Stimulated activated naive CD8-positive, alpha-beta T cell treated with anti-CD3 and anti-CD28 coated beads, Interleukin-15, Interleukin-2, amounts not matched to agents 100 ng/mL and 50 ng/mL, for 24 hours (primary cell): ENCODE data around the gene PDE4D.

ENCODE experiments used
- H3K27ac Mint-ChIP-seq: one replicate; pipeline ENCODE4 v1.8.0; 2021; ENCODE audit warnings: mild to moderate bottlenecking, mixed read lengths
- H3K27me3 Mint-ChIP-seq: one replicate; pipeline ENCODE4 v1.8.0; 2021; ENCODE audit warnings: mixed read lengths
- H3K36me3 Mint-ChIP-seq: one replicate; pipeline ENCODE4 v1.8.0; 2021; ENCODE audit warnings: low read depth, mixed read lengths
- H3K4me1 Mint-ChIP-seq: one replicate; pipeline ENCODE4 v1.8.0; 2021; ENCODE audit warnings: low read depth, mixed read lengths
- H3K4me3 Mint-ChIP-seq: one replicate; pipeline ENCODE4 v1.8.0; 2021; ENCODE audit warnings: mild to moderate bottlenecking, mixed read lengths
- H3K9me3 Mint-ChIP-seq: one replicate; pipeline ENCODE4 v1.8.0; 2021; ENCODE audit warnings: mixed read lengths

Gene PDE4D

GRCh38 chr5:59360130-59360555, 533.4 kb downstream of the PDE4D start:
- Mint-ChIP-seq H3K27me3 (no peaks in the 10 kb centered on the region), H3K9me3 (no peaks in the 10 kb centered on the region), H3K27ac (no peak overlapping the region), H3K4me1 (no peaks in the 10 kb centered on the region), H3K36me3 (no peaks in the 10 kb centered on the region), H3K4me3 (no peak overlapping the region)

- H3K4me3 Mint-ChIP-seq, result no peak overlapping the region
- no peaks in the 10 kb centered on the region for H3K36me3 Mint-ChIP-seq
These were observed 535.3 kb downstream of the PDE4D start for GRCh38 chr5:59358005-59358861.

GRCh38 chr5:59357381-59357977, 536.0 kb downstream of the PDE4D start:
- H3K9me3 Mint-ChIP-seq, result no peaks in the 10 kb centered on the region
- no peak overlapping the region for H3K4me3 Mint-ChIP-seq
- H3K4me1 Mint-ChIP-seq, result no peaks in the 10 kb centered on the region
- H3K27me3 Mint-ChIP-seq, result peaks cover 11% of the 10 kb centered on the region
- no peaks in the 10 kb centered on the region for H3K36me3 Mint-ChIP-seq
- H3K27ac Mint-ChIP-seq, result no peak overlapping the region

More at GRCh38 chr5:59358005-59358861, 535.3 kb downstream of the PDE4D start:
- Mint-ChIP-seq H3K4me1 (no peaks in the 10 kb centered on the region), H3K27me3 (peaks cover 3% of the 10 kb centered on the region), H3K9me3 (no peaks in the 10 kb centered on the region), H3K27ac (no peak overlapping the region)

GRCh38 chr5:59356813-59357380, 536.6 kb downstream of the PDE4D start:
- H3K27me3 Mint-ChIP-seq, result peaks cover 11% of the 10 kb centered on the region
- H3K4me3 Mint-ChIP-seq, result no peak overlapping the region
- no peak overlapping the region for H3K27ac Mint-ChIP-seq
- no peaks in the 10 kb centered on the region for H3K36me3 Mint-ChIP-seq
- H3K4me1 Mint-ChIP-seq, result no peaks in the 10 kb centered on the region
- H3K9me3 Mint-ChIP-seq, result no peaks in the 10 kb centered on the region

GRCh38 chr5:59354811-59355210, 538.7 kb downstream of the PDE4D start:
- no peaks in the 10 kb centered on the region for H3K36me3 Mint-ChIP-seq
- no peak overlapping the region for H3K4me3 Mint-ChIP-seq
- no peaks in the 10 kb centered on the region for H3K4me1 Mint-ChIP-seq
- H3K27me3 Mint-ChIP-seq, result peaks cover 11% of the 10 kb centered on the region
- H3K9me3 Mint-ChIP-seq, result no peaks in the 10 kb centered on the region
- H3K27ac Mint-ChIP-seq, result no peak overlapping the region

GRCh38 chr5:59354274-59354673, 539.3 kb downstream of the PDE4D start:
- Mint-ChIP-seq H3K4me1 (no peaks in the 10 kb centered on the region), H3K27me3 (peaks cover 11% of the 10 kb centered on the region), H3K4me3 (no peak overlapping the region)

GRCh38 chr5:59351076-59351794, 542.3 kb downstream of the PDE4D start:
- H3K4me1 Mint-ChIP-seq, result no peaks in the 10 kb centered on the region
- H3K27me3 Mint-ChIP-seq, result peaks cover 11% of the 10 kb centered on the region
- no peak overlapping the region for H3K4me3 Mint-ChIP-seq
- no peaks in the 10 kb centered on the region for H3K36me3 Mint-ChIP-seq
- H3K9me3 Mint-ChIP-seq, result no peaks in the 10 kb centered on the region
- H3K27ac Mint-ChIP-seq, result no peak overlapping the region

More at GRCh38 chr5:59354274-59354673, 539.3 kb downstream of the PDE4D start:
- H3K36me3 Mint-ChIP-seq, result no peaks in the 10 kb centered on the region
- no peak overlapping the region for H3K27ac Mint-ChIP-seq
- H3K9me3 Mint-ChIP-seq, result no peaks in the 10 kb centered on the region

GRCh38 chr5:59348189-59348588, 545.3 kb downstream of the PDE4D start:
- Mint-ChIP-seq H3K27ac (no peak overlapping the region), H3K9me3 (no peaks in the 10 kb centered on the region), H3K27me3 (peaks cover 14% of the 10 kb centered on the region), H3K36me3 (no peaks in the 10 kb centered on the region), H3K4me1 (no peaks in the 10 kb centered on the region), H3K4me3 (no peak overlapping the region)

GRCh38 chr5:59346982-59347381, 546.5 kb downstream of the PDE4D start:
- no peaks in the 10 kb centered on the region for H3K4me1 Mint-ChIP-seq
- H3K27me3 Mint-ChIP-seq, result peaks cover 15% of the 10 kb centered on the region
- no peak overlapping the region for H3K27ac Mint-ChIP-seq
- no peak overlapping the region for H3K4me3 Mint-ChIP-seq
- H3K36me3 Mint-ChIP-seq, result no peaks in the 10 kb centered on the region
- H3K9me3 Mint-ChIP-seq, result no peaks in the 10 kb centered on the region

GRCh38 chr5:59346514-59346913, 547.0 kb downstream of the PDE4D start:
- no peaks in the 10 kb centered on the region for H3K36me3 Mint-ChIP-seq
- no peaks in the 10 kb centered on the region for H3K9me3 Mint-ChIP-seq
- no peak overlapping the region for H3K27ac Mint-ChIP-seq
- H3K27me3 Mint-ChIP-seq, result peaks cover 15% of the 10 kb centered on the region
- no peaks in the 10 kb centered on the region for H3K4me1 Mint-ChIP-seq
- H3K4me3 Mint-ChIP-seq, result no peak overlapping the region

GRCh38 chr5:59342181-59342580, 551.3 kb downstream of the PDE4D start:
- Mint-ChIP-seq H3K27me3 (peaks cover 30% of the 10 kb centered on the region), H3K9me3 (no peaks in the 10 kb centered on the region), H3K4me1 (no peaks in the 10 kb centered on the region), H3K36me3 (no peaks in the 10 kb centered on the region), H3K4me3 (no peak overlapping the region), H3K27ac (no peak overlapping the region)

GRCh38 chr5:59341760-59342159, 551.8 kb downstream of the PDE4D start:
- H3K4me3 Mint-ChIP-seq, result no peak overlapping the region
- peaks cover 30% of the 10 kb centered on the region for H3K27me3 Mint-ChIP-seq
- H3K36me3 Mint-ChIP-seq, result no peaks in the 10 kb centered on the region
- H3K9me3 Mint-ChIP-seq, result no peaks in the 10 kb centered on the region
- no peaks in the 10 kb centered on the region for H3K4me1 Mint-ChIP-seq
- H3K27ac Mint-ChIP-seq, result no peak overlapping the region

GRCh38 chr5:59341155-59341554, 552.4 kb downstream of the PDE4D start:
- no peaks in the 10 kb centered on the region for H3K4me1 Mint-ChIP-seq
- no peak overlapping the region for H3K27ac Mint-ChIP-seq
- no peaks in the 10 kb centered on the region for H3K36me3 Mint-ChIP-seq
- peaks cover 30% of the 10 kb centered on the region for H3K27me3 Mint-ChIP-seq
- H3K4me3 Mint-ChIP-seq, result no peak overlapping the region
- no peaks in the 10 kb centered on the region for H3K9me3 Mint-ChIP-seq

- Mint-ChIP-seq H3K4me1 (no peaks in the 10 kb centered on the region), H3K4me3 (no peak overlapping the region), H3K27me3 (peaks cover 30% of the 10 kb centered on the region), H3K27ac (no peak overlapping the region), H3K9me3 (no peaks in the 10 kb centered on the region), H3K36me3 (no peaks in the 10 kb centered on the region)
These were observed 552.9 kb downstream of the PDE4D start for GRCh38 chr5:59340637-59341036.

- Mint-ChIP-seq H3K4me1 (no peaks in the 10 kb centered on the region), H3K36me3 (no peaks in the 10 kb centered on the region), H3K4me3 (no peak overlapping the region), H3K27me3 (peaks cover 17% of the 10 kb centered on the region), H3K9me3 (no peaks in the 10 kb centered on the region), H3K27ac (no peak overlapping the region)
These were observed 556.3 kb downstream of the PDE4D start for GRCh38 chr5:59337240-59337639.
